Cardiac muscle cell (in vitro differentiated cells and primary cell): Measurements from ENCODE around the gene TRIM43B. TPM values are rescaled to one million over a fixed set of nuclear protein-coding genes. Genes with fewer than 3 reads are reported as not detected.
"Not testable (repeated sequence)": the region's sequence is repeated elsewhere in the genome, so short reads cannot be mapped to it uniquely, and the experiment has no call there.

ENCODE experiments used
- DNase-seq, 2 donors: peaks; one replicate each; pipeline versions ENCODE4 v3.0.0 to v3.0.0-alpha.2; 2010 to 2017; ENCODE audit warnings: low read depth in 1 of 2, low spot score in 1 of 2
- H3K27ac ChIP-seq: fragments of 200-600 bp; sonication (generic); 2 replicates; pipeline ENCODE4 v1.5.1; 2016
- H3K27me3 ChIP-seq: fragments of 200-600 bp; sonication (generic); 2 replicates; pipeline ENCODE4 v1.6.0; 2016; ENCODE audit warnings: control low read depth
- H3K36me3 ChIP-seq: fragments of 200-600 bp; sonication (generic); 2 replicates; pipeline ENCODE4 v1.5.1; 2016; ENCODE audit warnings: control low read depth
- H3K4me1 ChIP-seq: fragments of 200-600 bp; sonication (generic); 2 replicates; pipeline ENCODE4 v1.8.1; 2017; ENCODE audit warnings: low read depth, mild to moderate bottlenecking, mixed run types
- H3K4me3 ChIP-seq: fragments of 200-600 bp; sonication (generic); 2 replicates; pipeline ENCODE4 v1.5.1; 2016; ENCODE audit warnings: mild to moderate bottlenecking
- H3K9me3 ChIP-seq: fragments of 200-600 bp; sonication (generic); 2 replicates; pipeline ENCODE4 v1.5.1; 2017; ENCODE audit warnings: low read depth, mild to moderate bottlenecking, control low read depth
- polyA plus RNA-seq: library from polyadenylated mRNA; unstranded; fragments of >200 nt; fragmentation: Nextera tagmentation; extraction: Ambion mirVana; gene quantifications from 2 replicates; pipeline ENCODE4 v1.2.1, GENCODE V29; 2016
- total RNA-seq: library from RNA; depleted of rRNA; stranded (reverse); fragments of >200 nt; gene quantifications from 2 replicates; pipeline ENCODE4 v1.2.3, GENCODE V29; 2016
- TF ChIP-seq, protein P1 (sequence below): IDR thresholded peaks from 2 replicates; pipeline ENCODE4 v1.5.1; 2012; ENCODE audit warnings: low read depth, mild to moderate bottlenecking, low read length

The TRIM43B gene
- total RNA-seq, result not detected in 2 replicates
- polyA plus RNA-seq, result not detected in 2 replicates

DNA sequence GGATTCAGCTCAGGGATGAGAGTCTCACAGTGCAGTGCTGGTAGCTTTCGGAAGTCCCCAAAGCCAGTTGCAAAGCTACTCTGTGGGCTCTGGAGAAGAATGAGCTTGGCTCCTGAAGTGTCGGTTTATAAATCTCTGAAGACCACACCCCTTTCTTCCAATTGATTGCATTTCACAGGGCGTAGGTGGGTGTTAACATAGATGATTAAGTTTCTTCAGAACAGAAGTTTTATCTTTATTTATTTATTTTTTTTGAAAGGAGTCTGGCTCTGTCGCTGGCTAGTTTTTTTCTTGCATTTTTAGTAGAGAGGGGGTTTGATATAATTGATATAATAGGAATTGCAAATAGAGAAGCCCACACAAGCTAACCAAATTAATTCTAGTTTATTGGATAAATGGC lies at the start of gene TRIM43B:
Gene TRIM43B (minus strand): TSS at position 101 of the 400 bp plus-strand sequence. CDS start 2,040 bp downstream, outside the sequence.
- not testable (repeated sequence) for H3K36me3 ChIP-seq, H3K27me3 ChIP-seq, H3K4me1 ChIP-seq, H3K27ac ChIP-seq, H3K4me3 ChIP-seq, DNase-seq, H3K9me3 ChIP-seq

DNA sequence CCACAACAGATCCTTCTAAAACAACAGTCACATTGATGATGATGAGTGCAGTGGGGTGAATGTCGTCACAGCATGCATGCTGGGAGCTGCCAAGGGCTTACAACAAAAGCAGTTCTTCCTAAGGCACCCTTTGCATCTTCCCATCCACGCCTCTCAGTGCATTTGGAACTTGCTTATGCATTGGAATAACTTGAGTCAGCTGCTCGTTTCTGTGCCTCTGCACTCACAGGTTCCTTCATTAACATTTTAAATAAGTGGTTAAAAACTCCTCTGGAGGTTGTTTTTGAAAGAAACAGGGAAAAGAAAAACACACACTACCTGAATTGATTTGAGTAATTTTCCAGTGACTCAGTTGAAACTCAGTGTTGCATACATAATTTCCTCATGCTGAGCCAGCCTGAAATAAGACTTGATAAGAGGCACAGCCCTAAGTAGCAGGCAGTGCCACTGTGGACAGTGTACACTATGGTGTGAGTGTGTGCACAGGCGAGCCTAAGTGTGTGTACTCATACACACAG lies 46.8 kb upstream of the TRIM43B start:
- TF ChIP-seq, protein P1, sequence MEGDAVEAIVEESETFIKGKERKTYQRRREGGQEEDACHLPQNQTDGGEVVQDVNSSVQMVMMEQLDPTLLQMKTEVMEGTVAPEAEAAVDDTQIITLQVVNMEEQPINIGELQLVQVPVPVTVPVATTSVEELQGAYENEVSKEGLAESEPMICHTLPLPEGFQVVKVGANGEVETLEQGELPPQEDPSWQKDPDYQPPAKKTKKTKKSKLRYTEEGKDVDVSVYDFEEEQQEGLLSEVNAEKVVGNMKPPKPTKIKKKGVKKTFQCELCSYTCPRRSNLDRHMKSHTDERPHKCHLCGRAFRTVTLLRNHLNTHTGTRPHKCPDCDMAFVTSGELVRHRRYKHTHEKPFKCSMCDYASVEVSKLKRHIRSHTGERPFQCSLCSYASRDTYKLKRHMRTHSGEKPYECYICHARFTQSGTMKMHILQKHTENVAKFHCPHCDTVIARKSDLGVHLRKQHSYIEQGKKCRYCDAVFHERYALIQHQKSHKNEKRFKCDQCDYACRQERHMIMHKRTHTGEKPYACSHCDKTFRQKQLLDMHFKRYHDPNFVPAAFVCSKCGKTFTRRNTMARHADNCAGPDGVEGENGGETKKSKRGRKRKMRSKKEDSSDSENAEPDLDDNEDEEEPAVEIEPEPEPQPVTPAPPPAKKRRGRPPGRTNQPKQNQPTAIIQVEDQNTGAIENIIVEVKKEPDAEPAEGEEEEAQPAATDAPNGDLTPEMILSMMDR, result no peak
- no peaks in the 10 kb centered on the region for H3K4me1 ChIP-seq
- H3K9me3 ChIP-seq, result no peaks in the 10 kb centered on the region
- no peak for DNase-seq
- H3K27me3 ChIP-seq, result no peaks in the 10 kb centered on the region
- H3K36me3 ChIP-seq, result no peaks in the 10 kb centered on the region
- no peak overlapping the region for H3K27ac ChIP-seq
- no peak overlapping the region for H3K4me3 ChIP-seq

DNA sequence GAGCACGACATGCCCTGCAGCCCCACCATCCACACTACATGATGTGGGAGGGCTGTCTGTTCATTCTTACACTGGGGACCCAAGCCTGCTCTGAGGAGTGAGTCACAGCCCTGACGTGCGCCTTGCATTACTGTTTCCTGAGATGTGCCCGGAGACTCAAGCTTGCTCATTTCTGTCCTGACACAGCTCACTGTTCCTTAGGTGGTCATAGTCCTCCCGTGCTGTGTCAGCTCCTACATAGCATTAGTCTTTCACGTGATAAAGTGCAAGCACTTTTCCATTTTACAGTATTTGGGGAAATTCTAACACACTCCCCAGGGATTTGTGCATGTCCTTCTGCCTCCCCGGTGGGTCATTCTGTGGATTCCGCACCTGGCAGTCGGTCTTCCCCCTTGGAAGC lies 46.2 kb upstream of the TRIM43B start:
- no peak overlapping the region for H3K4me3 ChIP-seq
- H3K27me3 ChIP-seq, result no peaks in the 10 kb centered on the region
- H3K9me3 ChIP-seq, result no peaks in the 10 kb centered on the region
- no peak overlapping the region for H3K27ac ChIP-seq
- H3K4me1 ChIP-seq, result no peaks in the 10 kb centered on the region
- H3K36me3 ChIP-seq, result no peaks in the 10 kb centered on the region
- peak in 1 of 2 donors; percentile 46 for DNase-seq
- TF ChIP-seq, protein P1, result no peak

DNA sequence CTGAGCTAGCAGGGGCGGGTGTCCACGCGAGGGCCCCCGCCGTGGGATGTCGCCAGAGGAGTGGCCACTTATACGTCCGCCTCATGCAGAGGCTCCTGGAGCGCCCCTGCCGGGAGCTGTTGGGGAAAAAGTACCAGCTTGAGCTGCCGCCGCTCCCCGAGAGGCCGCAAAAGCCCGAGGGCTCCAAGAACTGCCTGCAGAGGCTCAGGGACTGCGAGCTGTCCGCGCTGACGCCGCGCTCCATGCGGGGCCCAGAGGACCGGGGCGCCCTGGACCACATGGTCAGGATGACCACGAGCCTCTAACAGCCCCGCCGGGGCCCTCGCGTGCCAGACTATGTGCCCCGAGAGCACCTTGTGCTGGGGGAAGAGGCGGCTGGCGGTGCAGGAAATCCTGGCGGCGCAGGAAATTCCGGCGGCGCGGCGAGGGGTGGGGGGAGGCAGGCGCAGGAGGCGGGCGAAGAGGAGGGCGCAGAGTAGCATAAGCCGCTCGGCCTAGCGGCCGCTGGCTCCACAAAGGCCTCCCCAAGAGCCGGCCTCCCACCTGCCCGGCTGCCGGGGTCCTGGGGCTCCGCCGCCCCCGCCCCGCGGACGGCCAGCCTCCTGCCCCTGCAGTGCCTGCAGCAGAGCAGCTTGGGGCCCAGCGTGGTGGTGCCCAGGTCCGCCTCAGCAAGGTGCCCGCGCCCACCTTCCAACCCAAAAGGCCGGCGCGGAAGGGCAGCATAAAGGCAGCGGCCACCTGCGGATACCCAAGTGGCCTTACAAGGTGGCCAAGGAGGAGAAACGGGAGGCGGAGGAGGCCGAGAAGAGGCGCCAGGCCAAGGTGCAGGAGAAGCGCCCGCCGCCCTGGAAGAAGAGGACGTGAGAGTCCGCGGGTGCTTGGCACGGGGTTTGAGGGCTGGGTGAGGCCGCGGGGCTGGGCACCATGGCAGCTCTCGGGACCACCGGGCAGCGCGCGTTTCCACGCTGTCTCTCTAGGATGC lies 42.1 kb upstream of the TRIM43B start:
- H3K36me3 ChIP-seq, result no peaks in the 10 kb centered on the region
- H3K4me1 ChIP-seq, result no peaks in the 10 kb centered on the region
- TF ChIP-seq, protein P1, result peak; percentile 37
- H3K27ac ChIP-seq, result no peak overlapping the region
- H3K9me3 ChIP-seq, result no peaks in the 10 kb centered on the region
- peak in 1 of 2 donors; percentile 80 for DNase-seq
- H3K27me3 ChIP-seq, result no peaks in the 10 kb centered on the region
- no peak overlapping the region for H3K4me3 ChIP-seq

DNA sequence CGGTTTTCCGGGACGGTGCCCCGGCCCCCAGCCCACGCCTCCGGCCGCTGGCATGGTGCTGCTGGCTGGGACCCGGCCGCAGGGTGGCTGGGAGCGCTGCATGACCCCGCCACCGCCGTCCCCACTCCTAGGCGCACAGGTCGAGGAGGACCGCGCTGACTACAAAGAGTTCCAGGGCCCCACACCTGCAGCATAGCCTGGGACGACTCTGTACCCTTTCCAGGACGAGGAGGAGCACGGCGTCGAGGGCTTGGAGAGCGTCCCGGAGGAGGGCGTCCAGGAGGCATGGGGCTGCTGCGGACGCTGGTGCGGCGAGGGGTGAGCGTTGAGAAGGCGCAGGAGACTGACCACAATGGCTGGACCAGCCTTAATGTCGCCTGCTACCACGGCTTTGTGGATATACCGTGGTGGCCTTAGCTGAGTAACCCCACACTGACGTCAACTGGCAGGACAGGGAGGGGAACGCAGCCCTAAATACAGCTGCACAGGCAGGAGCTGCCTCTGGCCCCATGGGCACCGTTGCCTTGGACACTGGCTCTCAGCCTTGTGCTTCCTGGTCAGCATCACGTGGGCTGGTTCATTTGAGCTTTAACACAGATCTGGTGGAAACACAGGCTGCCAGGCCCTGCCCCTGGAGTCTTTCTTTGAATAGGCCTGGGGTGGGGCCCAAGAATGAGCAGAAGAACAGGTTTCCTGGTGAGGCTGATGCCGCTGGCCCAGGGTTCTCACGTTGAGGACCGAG lies 40.9 kb upstream of the TRIM43B start:
- no peak overlapping the region for H3K27ac ChIP-seq
- peak in 1 of 2 donors; percentile 39 for DNase-seq
- no peaks in the 10 kb centered on the region for H3K9me3 ChIP-seq
- no peaks in the 10 kb centered on the region for H3K27me3 ChIP-seq
- TF ChIP-seq, protein P1, result no peak
- H3K4me1 ChIP-seq, result no peaks in the 10 kb centered on the region
- no peaks in the 10 kb centered on the region for H3K36me3 ChIP-seq
- no peak overlapping the region for H3K4me3 ChIP-seq
